DMS153 treated with DMSO at 0.1 percent for 48 hours (cell line): Measurements from ENCODE around the gene SEMA7A.
"Not testable (repeated sequence)": the region's sequence is repeated elsewhere in the genome, so short reads cannot be mapped to it uniquely, and the experiment has no call there.

ENCODE experiments used
- DNase-seq: peaks from one replicate; lab custom pipeline; 2025; ENCODE audit not compliant: unreplicated experiment; lab: John Stamatoyannopoulos, UW

The SEMA7A gene

GRCh38 chr15:74400915-74401757 is 32.6 kb downstream of the SEMA7A start:
- no peak for DNase-seq

GRCh38 chr15:74400313-74400860 is 33.4 kb downstream of the SEMA7A start:
- no peak for DNase-seq

DNA sequence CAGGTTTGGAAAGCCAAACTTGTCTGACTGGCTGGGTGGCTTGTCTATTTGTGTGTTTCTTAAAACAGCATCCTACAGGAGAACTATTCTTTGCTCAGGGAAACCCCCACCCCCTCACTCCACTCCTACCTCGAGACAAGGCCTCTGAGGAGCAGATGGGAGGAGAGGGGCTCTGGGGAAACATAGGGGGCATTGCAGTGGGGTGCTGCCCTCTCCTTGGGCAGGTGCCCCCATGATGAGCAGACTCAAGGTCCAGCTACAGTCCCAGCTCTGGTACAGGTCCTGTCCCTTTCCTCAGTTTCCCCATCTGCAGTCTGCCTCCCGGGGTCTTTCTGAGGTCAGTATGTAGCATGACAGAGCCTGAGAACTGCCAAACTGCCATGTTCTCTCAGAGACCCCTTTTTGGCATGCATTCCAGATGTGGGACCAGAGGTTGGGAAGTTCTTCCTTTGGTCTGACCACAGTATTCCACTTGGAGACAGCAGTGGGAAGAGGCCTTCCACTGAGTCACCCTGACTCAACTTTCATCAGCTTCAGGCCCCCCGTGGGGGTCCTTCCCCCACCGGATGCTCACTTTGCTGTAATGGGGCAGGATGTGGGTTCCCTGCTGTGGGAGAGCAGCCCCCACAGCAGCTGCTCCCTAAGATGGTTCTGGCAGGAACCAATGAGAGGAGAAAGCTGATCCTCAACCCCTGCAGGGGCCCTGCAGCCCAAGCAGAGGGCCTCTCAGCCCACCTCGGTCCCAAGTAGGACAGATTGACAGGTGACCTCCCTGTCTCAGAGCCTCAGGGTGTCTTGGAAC is 34.0 kb downstream of the SEMA7A start:
- DNase-seq = no peak

GRCh38 chr15:74399100-74399499 is 34.7 kb downstream of the SEMA7A start:
- DNase-seq = no peak

GRCh38 chr15:74398183-74398582 is 35.6 kb downstream of the SEMA7A start:
- no peak for DNase-seq

DNA sequence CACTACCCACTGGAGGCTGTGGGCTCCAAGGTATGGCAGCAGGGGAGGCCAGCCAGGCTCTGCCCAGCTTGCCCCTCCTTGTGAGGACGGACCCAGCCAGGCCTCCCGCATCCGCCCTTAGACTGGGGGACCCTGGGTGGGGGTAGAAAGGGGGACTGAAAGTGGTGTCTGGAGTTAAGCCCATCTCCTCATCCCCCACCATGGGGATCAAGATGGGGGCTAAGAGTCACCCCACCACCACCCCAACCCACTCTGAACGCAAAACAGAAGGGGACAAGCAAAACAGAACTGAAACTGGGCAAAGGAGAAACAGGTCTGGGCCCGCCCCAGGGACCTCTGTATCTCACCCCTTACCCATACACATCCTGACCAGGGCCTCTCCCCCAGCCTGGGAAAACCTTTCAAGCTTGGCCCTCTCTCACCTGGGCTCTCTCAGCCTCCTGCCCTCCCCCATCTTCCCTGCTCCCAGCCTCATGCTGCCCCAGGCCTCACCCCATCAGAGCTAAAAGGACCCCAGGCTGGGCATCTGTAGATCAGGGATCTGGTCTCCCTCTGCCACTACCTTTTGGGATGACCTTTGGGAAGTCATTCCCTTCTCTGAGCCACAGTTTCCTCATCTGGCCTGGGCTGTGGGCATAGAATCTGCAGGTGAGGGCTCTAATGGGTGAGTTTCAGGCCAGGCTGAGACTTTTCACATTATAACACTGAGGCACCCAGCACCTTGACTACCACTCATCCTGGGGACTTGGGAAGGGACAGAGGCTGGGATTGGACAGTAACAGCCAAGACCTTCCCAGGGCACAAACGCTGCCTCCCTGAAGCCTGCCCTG is 36.3 kb downstream of the SEMA7A start:
- DNase-seq = no peak

- no peak for DNase-seq
Measured at GRCh38 chr15:74396445-74397238, 37.1 kb downstream of the SEMA7A start.

DNA sequence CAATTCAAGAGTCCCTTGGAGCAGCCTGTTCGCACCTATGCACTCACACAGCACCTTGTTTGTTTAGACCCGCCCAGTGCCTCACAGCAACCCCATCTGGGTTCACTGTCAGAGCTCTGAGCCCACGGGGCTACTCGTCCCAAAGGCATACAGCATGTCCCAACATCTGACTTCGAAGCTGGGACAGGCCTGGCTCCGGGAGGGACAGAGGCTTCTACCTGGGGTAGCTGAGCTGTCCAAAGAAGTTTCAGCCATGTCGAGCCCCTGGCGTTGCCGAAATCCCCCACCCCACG is 37.7 kb downstream of the SEMA7A start:
- no peak for DNase-seq

- DNase-seq = no peak
Measured at GRCh38 chr15:74395319-74396145, 38.2 kb downstream of the SEMA7A start.

DNA sequence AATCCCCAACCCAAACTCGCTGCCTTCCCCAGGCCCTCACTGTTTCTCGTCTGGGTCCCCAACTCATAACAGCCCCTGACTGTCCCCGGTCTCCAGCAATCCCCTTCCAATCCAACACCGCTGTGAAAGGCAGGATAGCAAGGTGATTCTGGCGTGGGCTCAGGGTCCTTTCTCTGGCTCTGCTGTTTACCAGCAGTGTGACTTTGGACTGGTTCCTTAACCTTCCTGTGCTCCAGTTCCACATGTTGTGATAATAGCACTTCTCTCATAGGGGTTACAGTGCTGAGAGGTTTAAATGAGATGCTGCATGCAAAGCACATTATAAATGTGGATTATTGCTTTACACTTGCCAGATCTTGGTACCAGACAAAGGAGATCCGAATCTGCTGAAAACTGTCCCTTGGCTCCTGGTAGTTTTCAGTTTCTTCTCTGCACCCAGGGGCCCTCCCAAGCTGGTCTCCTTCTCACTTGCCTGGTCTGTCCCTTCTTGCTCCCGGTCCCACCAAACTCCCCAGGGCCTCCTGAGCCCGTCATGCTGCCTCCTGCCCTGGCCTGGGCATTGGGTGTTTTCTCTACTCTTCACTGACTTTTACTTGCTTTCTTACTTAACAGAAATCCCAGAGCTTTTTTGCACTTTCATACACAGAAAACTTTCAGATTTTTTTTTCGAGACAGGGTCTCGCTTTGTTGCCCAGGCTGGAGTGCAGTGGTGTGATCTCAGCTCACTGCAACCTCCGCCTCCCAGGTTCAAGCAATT is 39.5 kb downstream of the SEMA7A start:
- no peak for DNase-seq

GRCh38 chr15:74393423-74393822 is 40.3 kb downstream of the SEMA7A start:
- no peak for DNase-seq

GRCh38 chr15:74392902-74393301 is 40.9 kb downstream of the SEMA7A start:
- DNase-seq = no peak

DNA sequence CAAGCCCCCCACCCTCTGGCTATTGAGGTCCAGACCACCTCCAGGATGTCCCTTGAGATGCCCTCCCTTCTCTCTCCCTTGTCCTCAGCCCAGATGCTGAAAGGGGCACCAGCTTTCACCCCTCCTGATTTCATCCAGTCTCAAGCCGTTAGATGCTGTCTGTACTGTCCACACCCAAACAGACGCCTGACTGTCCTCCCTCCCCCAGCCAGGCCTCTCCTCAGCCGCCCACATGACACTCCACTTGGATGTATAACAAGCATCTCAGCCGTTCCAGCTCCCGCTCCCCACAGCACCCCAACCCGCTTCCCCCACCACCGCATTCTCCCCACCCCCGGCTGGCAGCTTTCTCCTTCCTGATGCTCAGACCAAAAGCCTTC is 41.3 kb downstream of the SEMA7A start:
- no peak for DNase-seq

- no peak for DNase-seq
Measured at GRCh38 chr15:74391582-74392450, 41.9 kb downstream of the SEMA7A start.

DNA sequence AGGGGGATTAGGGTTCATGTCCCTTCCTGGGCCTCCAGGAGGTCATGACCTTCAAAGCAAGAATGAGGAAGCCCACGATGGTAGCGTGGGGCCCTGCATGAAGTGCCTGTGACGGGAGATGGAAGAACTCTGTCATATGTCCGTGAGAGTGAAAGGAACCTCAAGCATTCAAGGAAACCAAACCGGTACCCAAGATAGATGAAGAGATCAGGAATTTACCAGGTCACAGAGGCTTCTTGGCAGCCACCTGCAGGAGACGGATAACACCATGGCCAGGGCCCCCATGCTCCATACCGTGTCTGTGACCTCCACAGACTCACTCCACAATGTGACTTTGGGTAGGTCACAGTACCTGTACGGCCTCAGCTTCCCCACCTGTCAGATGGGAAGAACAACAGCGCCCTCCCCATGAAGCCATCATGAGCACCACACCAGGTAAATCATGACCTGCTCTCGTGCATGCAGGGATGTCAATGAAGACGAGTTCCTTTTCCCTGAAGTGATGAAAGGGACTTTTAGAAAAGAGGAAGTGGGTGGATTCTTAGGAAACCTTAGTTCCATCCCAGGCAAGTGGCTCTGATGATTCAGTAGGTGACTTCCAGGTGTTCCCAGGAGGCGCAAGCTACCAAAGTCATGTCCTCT is 43.0 kb downstream of the SEMA7A start:
- DNase-seq = no peak

DNA sequence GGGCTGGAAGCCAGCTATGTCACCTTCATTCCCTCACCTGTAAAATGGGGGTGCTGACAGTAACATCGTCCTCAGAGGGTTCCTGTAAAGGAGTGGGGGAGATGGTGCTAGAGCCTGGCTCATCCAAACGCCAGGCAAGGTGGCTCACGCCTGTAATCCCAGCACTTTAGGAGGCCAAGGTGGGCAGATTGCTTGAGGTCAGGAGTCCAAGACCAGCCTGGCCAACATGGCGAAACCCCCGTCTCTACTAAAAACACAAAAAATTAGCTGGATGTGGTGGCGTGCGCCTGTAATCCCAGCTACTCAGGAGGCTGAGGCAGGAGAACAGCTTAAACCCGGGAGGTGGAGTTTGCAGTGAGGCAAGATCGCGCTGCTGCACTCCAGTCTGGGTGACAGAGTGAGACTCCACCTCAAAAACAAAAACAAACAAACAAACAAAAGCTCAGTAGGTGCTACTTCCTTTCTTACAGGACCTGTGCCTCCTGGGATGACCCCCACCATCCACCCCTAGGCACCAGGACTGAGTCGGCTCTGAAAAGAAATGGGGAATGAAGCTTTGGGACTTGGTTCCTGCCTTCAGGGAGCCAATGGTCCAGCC is 43.6 kb downstream of the SEMA7A start:
- DNase-seq = not testable (repeated sequence)
